Stomach (tissue), 4 donors: Measurements from ENCODE around the gene OR7D2.

Experiments
- POLR2A ChIP-seq, 4 donors: fragments of 450-650 bp; IDR thresholded peaks; one replicate each; pipeline ENCODE4 v1.6.1; 2016; ENCODE audit warnings: antibody characterized with exemption in 4 of 4, control low read depth in 2 of 4, mild to moderate bottlenecking in 1 of 4, moderate library complexity in 1 of 4
- TF ChIP-seq, protein P1 (sequence below), 7 experiments: fragments of 450-650 bp in 4 of 7; fragments of 200-600 bp in 3 of 7; sonication (generic) in 3 of 7; IDR thresholded peaks; one replicate each; pipeline ENCODE4 v1.5.1; 2016 to 2019; ENCODE audit warnings: antibody characterized with exemption in 7 of 7, control low read depth in 2 of 7, mild to moderate bottlenecking in 1 of 7

DNA sequence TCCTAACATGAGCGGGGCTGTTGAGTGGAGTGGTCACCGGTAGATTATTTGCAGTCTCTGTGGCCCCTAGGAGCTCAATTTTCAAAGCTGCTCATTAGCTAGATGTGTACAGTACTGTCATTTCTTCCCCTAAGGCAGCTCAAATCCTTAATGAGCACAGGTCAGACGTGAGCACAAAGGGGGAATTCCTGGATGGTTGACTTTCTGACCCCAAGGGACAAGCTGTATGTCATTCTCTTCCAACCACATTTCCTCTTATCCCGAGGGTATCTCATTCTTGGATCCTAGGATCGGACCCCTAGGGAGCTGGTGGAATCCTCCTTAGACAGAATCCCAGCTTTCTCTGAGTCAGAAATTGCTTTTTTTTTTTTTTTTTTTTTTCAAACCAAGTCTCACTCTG is 46.4 kb upstream of the OR7D2 start:
- TF ChIP-seq, protein P1, sequence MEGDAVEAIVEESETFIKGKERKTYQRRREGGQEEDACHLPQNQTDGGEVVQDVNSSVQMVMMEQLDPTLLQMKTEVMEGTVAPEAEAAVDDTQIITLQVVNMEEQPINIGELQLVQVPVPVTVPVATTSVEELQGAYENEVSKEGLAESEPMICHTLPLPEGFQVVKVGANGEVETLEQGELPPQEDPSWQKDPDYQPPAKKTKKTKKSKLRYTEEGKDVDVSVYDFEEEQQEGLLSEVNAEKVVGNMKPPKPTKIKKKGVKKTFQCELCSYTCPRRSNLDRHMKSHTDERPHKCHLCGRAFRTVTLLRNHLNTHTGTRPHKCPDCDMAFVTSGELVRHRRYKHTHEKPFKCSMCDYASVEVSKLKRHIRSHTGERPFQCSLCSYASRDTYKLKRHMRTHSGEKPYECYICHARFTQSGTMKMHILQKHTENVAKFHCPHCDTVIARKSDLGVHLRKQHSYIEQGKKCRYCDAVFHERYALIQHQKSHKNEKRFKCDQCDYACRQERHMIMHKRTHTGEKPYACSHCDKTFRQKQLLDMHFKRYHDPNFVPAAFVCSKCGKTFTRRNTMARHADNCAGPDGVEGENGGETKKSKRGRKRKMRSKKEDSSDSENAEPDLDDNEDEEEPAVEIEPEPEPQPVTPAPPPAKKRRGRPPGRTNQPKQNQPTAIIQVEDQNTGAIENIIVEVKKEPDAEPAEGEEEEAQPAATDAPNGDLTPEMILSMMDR (IDR thresholded peaks at IDR 0.05): no peak
- no peak for TF ChIP-seq POLR2A (IDR thresholded peaks at IDR 0.05)
